HG03439 (cell line): ENCODE data around the gene CDH4.
"Not testable (repeated sequence)": the region's sequence is repeated elsewhere in the genome, so short reads cannot be mapped to it uniquely, and the experiment has no call there.

Experiments used
- ATAC-seq: cut with Tn5 transposase; IDR thresholded peaks from one replicate; pipeline ENCODE4 v1.9.1; 2021; ENCODE audit warnings: mild to moderate bottlenecking, moderate library complexity; ENCODE audit not compliant: unreplicated experiment

CDH4 gene

GRCh38 chr20:61955668-61956395, 703.8 kb downstream of the CDH4 start:
- ATAC-seq: no peak

- ATAC-seq: no peak
Observed at GRCh38 chr20:61956396-61957342, 704.6 kb downstream of the CDH4 start.

- ATAC-seq: no peak
Observed at GRCh38 chr20:61957961-61958715, 706.1 kb downstream of the CDH4 start.

GRCh38 chr20:61958773-61959700, 707.0 kb downstream of the CDH4 start:
- ATAC-seq: no peak

GRCh38 chr20:61960836-61961235, 708.8 kb downstream of the CDH4 start:
- ATAC-seq: no peak

GRCh38 chr20:61963149-61963548, 711.1 kb downstream of the CDH4 start:
- ATAC-seq: no peak

- no peak for ATAC-seq
Observed at GRCh38 chr20:61963885-61964674, 712.0 kb downstream of the CDH4 start.

GRCh38 chr20:61964675-61965605, 712.9 kb downstream of the CDH4 start:
- no peak for ATAC-seq

- ATAC-seq: no peak
Observed at GRCh38 chr20:61965606-61966491, 713.8 kb downstream of the CDH4 start.

- no peak for ATAC-seq
Observed at GRCh38 chr20:61966492-61967244, 714.6 kb downstream of the CDH4 start.

GRCh38 chr20:61967300-61967699, 715.2 kb downstream of the CDH4 start:
- no peak for ATAC-seq

GRCh38 chr20:61968036-61968810, 716.2 kb downstream of the CDH4 start:
- ATAC-seq: no peak

GRCh38 chr20:61968932-61969331, 716.9 kb downstream of the CDH4 start:
- ATAC-seq: no peak

GRCh38 chr20:61969806-61970205, 717.7 kb downstream of the CDH4 start:
- no peak for ATAC-seq

- ATAC-seq: no peak
Observed at GRCh38 chr20:61970357-61970756, 718.3 kb downstream of the CDH4 start.

GRCh38 chr20:61971595-61971994, 719.5 kb downstream of the CDH4 start:
- ATAC-seq: not testable (repeated sequence)
